Activated B cell treated with CpG ODN at 0.5 μM for 24 hours (primary cell): ENCODE data around the gene NSDHL. TPM values are rescaled to one million over a fixed set of nuclear protein-coding genes. Genes with fewer than 3 reads are reported as not detected.

Source experiments
- ATAC-seq: fragments of 200-7000 bp; cut with Tn5 transposase; one replicate; pipeline ENCODE4 v1.10.0; 2021; ENCODE audit warnings: low read depth, mild to moderate bottlenecking, moderate library complexity
- CTCF ChIA-PET: fragments of 350-600 bp; sonication (Branson Sonifier 250); formaldehyde crosslinking; loops from one replicate; lab custom pipeline; 2021; ENCODE audit warnings: antibody characterized with exemption; lab: Charles Lee
- POLR2A ChIA-PET: fragments of 350-600 bp; sonication (Branson Sonifier 250); formaldehyde crosslinking; loops from one replicate; lab custom pipeline; 2021; ENCODE audit warnings: antibody characterized with exemption; lab: Charles Lee
- DNase-seq: peaks from one replicate; pipeline ENCODE4 v3.0.0; 2022
- H3K27ac Mint-ChIP-seq: one replicate; pipeline ENCODE4 v1.8.0; 2020; ENCODE audit warnings: mixed read lengths
- H3K27me3 Mint-ChIP-seq: one replicate; pipeline ENCODE4 v1.8.0; 2021; ENCODE audit warnings: mixed read lengths
- H3K36me3 Mint-ChIP-seq: one replicate; pipeline ENCODE4 v1.8.0; 2021; ENCODE audit warnings: low read depth, mixed read lengths
- H3K4me1 Mint-ChIP-seq: one replicate; pipeline ENCODE4 v1.8.0; 2021; ENCODE audit warnings: mixed read lengths
- H3K4me3 Mint-ChIP-seq: one replicate; pipeline ENCODE4 v1.8.0; 2020; ENCODE audit warnings: mild to moderate bottlenecking, mixed read lengths
- H3K9me3 Mint-ChIP-seq: one replicate; pipeline ENCODE4 v1.8.0; 2020; ENCODE audit warnings: mixed read lengths
- intact Hi-C: fragments of 100-400 bp; cut with micrococcal nuclease; formaldehyde crosslinking; loops from one replicate; pipeline ENCODE4 v1.15.1; 2024
- total RNA-seq: library from RNA; stranded (reverse); gene quantifications from 2 replicates; pipeline ENCODE4 v1.2.3, GENCODE V29; 2022
- TF ChIP-seq, protein P1 (sequence below): fragments of 200-600 bp; IDR thresholded peaks from one replicate; pipeline ENCODE4 v1.8.0; 2022; ENCODE audit warnings: antibody characterized with exemption, mild to moderate bottlenecking

NSDHL gene
- total RNA-seq, 1 donor from 2014 or later: 18.4 TPM

DNA sequence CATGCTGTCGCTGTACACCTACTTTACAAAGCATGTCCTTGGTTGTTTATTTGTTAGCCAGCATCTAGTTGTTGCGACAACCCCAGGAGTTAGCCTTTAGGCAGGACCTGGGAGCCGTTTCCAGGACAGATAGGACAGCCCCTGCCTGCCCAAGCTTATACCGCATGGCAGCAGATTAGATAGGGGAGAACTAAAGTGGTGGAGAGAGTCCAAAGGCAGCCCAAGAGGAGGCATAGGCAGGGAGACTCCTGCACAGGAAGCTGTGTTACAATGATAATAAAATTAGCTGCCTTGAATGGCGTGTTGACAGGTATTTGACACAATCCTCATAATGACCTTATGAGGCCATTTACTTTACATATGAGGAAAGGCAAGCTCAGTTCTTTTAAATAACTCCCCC is 13.0 kb downstream of the NSDHL start:
- H3K27ac Mint-ChIP-seq: no peak overlapping the region
- TF ChIP-seq, protein P1, sequence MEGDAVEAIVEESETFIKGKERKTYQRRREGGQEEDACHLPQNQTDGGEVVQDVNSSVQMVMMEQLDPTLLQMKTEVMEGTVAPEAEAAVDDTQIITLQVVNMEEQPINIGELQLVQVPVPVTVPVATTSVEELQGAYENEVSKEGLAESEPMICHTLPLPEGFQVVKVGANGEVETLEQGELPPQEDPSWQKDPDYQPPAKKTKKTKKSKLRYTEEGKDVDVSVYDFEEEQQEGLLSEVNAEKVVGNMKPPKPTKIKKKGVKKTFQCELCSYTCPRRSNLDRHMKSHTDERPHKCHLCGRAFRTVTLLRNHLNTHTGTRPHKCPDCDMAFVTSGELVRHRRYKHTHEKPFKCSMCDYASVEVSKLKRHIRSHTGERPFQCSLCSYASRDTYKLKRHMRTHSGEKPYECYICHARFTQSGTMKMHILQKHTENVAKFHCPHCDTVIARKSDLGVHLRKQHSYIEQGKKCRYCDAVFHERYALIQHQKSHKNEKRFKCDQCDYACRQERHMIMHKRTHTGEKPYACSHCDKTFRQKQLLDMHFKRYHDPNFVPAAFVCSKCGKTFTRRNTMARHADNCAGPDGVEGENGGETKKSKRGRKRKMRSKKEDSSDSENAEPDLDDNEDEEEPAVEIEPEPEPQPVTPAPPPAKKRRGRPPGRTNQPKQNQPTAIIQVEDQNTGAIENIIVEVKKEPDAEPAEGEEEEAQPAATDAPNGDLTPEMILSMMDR: no peak
- intact Hi-C loops: no loop called here
- no peak overlapping the region for H3K4me3 Mint-ChIP-seq
- DNase-seq (no peak), ATAC-seq (no peak)
- POLR2A ChIA-PET: no interaction called here
- peaks cover 5% of the 10 kb centered on the region for H3K4me1 Mint-ChIP-seq
- no peaks in the 10 kb centered on the region for H3K9me3 Mint-ChIP-seq
- no peaks in the 10 kb centered on the region for H3K27me3 Mint-ChIP-seq
- H3K36me3 Mint-ChIP-seq: peaks cover 23% of the 10 kb centered on the region
- CTCF ChIA-PET: no interaction called here

DNA sequence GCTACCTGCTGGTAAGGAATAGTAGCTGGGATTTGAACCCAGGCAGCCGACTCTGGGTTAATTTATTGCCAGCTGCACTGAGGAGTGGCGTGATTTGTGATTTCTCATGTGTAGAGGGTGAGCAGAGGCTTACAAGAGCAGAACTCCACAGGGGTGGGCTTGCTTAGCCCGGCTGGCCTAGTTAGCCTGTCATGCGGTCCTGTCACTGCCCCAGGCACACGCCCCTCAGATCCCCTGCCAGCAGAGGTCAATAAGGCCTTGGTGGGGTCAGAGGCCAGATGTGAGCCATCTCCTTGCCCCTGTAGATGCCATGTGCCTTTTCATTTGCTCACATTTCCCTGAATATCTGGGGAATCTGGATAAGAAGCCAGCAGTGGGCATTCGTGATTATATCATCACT is 13.4 kb downstream of the NSDHL start:
- ATAC-seq (no peak), DNase-seq (no peak)
- H3K27ac Mint-ChIP-seq: no peak overlapping the region
- CTCF ChIA-PET: no interaction called here
- H3K4me1 Mint-ChIP-seq: peaks cover 5% of the 10 kb centered on the region
- TF ChIP-seq, protein P1: no peak
- H3K9me3 Mint-ChIP-seq: no peaks in the 10 kb centered on the region
- intact Hi-C loops: no loop called here
- POLR2A ChIA-PET: no interaction called here
- H3K4me3 Mint-ChIP-seq: no peak overlapping the region
- H3K27me3 Mint-ChIP-seq: no peaks in the 10 kb centered on the region
- peaks cover 27% of the 10 kb centered on the region for H3K36me3 Mint-ChIP-seq

DNA sequence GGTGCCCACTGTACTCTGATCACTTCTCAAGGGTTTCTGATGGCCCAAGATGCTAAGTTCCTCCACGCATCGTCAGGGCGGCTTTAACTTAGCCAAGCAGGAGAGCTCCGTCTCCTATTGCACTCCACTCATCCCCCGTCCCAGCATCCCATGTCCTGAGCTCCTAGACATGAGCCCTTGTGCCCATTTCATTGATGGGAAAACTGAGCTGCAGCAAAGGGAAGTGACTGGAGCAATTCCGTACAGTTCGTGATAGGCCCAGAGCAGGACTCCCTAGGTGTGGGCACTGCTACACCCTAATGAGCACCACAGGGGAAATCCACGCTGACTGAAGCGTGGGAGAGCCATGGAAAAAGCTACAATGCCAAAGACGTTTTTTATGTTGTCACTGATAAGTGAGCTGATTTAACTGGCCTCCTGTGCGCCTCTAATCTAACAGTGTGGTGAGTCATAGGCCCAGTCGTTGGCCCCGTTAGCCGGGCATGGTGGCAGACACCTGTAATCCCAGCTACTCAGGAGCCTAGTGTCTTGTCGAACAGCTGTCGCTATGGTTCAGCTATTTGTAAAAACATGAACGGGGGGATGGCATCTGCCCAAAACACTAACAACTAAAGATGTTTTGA is 14.9 kb downstream of the NSDHL start:
- H3K36me3 Mint-ChIP-seq: peaks cover 37% of the 10 kb centered on the region
- DNase-seq (no peak), ATAC-seq (no peak)
- TF ChIP-seq, protein P1: no peak
- H3K27ac Mint-ChIP-seq: no peak overlapping the region
- no peak overlapping the region for H3K4me3 Mint-ChIP-seq
- no peaks in the 10 kb centered on the region for H3K9me3 Mint-ChIP-seq
- CTCF ChIA-PET: no interaction called here
- H3K27me3 Mint-ChIP-seq: no peaks in the 10 kb centered on the region
- peaks cover 5% of the 10 kb centered on the region for H3K4me1 Mint-ChIP-seq
- intact Hi-C loops: no loop called here
- POLR2A ChIA-PET: no interaction called here

DNA sequence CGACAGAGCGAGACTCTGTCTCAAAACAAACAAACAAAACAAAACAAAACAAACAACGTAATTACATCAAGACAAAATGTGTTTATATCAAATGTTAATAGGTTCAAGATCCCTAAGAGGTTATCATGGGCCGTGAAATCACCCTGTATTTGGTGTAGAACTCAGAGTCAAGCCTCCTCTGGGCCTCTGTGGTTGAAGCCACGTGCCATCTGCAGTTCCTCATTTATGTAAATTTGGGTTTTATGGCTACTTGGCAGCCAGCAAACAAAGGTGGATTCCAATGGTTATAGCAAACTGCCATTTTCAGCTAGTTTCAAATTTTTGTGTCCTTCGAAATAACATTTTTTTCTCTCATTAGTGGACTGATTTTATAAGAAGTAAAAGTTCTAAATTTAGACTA is 16.4 kb downstream of the NSDHL start:
- CTCF ChIA-PET: no interaction called here
- Mint-ChIP-seq H3K27ac (no peak overlapping the region), H3K4me3 (no peak overlapping the region), H3K4me1 (peaks cover 5% of the 10 kb centered on the region), H3K9me3 (no peaks in the 10 kb centered on the region), H3K36me3 (peaks cover 40% of the 10 kb centered on the region), H3K27me3 (no peaks in the 10 kb centered on the region)
- ATAC-seq (no peak), DNase-seq (no peak)
- intact Hi-C loops: no loop called here
- TF ChIP-seq, protein P1: no peak
- POLR2A ChIA-PET: no interaction called here

DNA sequence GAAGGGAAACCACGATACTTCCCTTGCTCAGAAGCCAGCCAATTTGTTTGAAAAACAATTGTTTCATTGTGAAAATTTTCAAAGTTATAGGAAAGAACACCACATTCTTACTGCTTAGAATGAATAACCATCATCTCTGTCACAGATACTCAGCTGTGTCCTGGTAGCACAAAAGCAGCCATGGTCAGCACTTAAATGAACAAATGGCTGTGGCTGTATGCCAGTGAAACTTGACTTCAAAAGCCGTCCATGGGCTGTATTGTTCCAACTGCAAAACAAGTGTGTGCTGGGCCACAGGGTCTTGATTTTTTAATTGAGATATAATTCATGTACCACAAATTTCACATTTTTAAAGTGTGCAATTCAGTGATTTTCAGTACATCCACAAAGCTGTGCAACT is 19.6 kb downstream of the NSDHL start:
- TF ChIP-seq, protein P1: no peak
- Mint-ChIP-seq H3K27me3 (no peaks in the 10 kb centered on the region), H3K9me3 (no peaks in the 10 kb centered on the region), H3K4me3 (no peak overlapping the region), H3K36me3 (peaks cover 60% of the 10 kb centered on the region), H3K4me1 (peaks cover 5% of the 10 kb centered on the region), H3K27ac (no peak overlapping the region)
- ChIA-PET CTCF (no interaction called here), POLR2A (no interaction called here)
- no peak for DNase-seq
- intact Hi-C loops: no loop called here
- ATAC-seq: no peak
